ENCODE results near the gene OR6S1. TPM values are rescaled to one million over a fixed set of nuclear protein-coding genes. Genes with fewer than 3 reads are reported as not detected.

Gene OR6S1
- total RNA-seq, 1 experiment from 2014 or later: not detected

GRCh38 chr14:20682435-20683124 lies 41.1 kb upstream of the OR6S1 start:
- ATAC-seq (peak; percentile 38), DNase-seq (ENCODE audit: low spot score) (peak; percentile 73)
- H3K4me3 Mint-ChIP-seq: no peak overlapping the region
- H3K9me3 Mint-ChIP-seq: no peaks in the 10 kb centered on the region
- H3K4me1 Mint-ChIP-seq: peaks cover 25% of the 10 kb centered on the region
- H3K27me3 Mint-ChIP-seq (ENCODE audit: low read depth): peaks cover 10% of the 10 kb centered on the region
- TF ChIP-seq, protein P1, sequence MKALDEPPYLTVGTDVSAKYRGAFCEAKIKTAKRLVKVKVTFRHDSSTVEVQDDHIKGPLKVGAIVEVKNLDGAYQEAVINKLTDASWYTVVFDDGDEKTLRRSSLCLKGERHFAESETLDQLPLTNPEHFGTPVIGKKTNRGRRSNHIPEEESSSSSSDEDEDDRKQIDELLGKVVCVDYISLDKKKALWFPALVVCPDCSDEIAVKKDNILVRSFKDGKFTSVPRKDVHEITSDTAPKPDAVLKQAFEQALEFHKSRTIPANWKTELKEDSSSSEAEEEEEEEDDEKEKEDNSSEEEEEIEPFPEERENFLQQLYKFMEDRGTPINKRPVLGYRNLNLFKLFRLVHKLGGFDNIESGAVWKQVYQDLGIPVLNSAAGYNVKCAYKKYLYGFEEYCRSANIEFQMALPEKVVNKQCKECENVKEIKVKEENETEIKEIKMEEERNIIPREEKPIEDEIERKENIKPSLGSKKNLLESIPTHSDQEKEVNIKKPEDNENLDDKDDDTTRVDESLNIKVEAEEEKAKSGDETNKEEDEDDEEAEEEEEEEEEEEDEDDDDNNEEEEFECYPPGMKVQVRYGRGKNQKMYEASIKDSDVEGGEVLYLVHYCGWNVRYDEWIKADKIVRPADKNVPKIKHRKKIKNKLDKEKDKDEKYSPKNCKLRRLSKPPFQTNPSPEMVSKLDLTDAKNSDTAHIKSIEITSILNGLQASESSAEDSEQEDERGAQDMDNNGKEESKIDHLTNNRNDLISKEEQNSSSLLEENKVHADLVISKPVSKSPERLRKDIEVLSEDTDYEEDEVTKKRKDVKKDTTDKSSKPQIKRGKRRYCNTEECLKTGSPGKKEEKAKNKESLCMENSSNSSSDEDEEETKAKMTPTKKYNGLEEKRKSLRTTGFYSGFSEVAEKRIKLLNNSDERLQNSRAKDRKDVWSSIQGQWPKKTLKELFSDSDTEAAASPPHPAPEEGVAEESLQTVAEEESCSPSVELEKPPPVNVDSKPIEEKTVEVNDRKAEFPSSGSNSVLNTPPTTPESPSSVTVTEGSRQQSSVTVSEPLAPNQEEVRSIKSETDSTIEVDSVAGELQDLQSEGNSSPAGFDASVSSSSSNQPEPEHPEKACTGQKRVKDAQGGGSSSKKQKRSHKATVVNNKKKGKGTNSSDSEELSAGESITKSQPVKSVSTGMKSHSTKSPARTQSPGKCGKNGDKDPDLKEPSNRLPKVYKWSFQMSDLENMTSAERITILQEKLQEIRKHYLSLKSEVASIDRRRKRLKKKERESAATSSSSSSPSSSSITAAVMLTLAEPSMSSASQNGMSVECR (CRISPR knock-in tag; IDR thresholded peaks at IDR 0.05; ENCODE audit: borderline replicate concordance): 0 out of 2 replicates have a peak, but pooled peaks have one; percentile 4
- TF ChIP-seq SP1 (CRISPR knock-in tag; conservative IDR thresholded peaks at IDR 0.05) (0 out of 2 replicates have a peak, but pooled peaks have one; percentile 14), ZNF425 (CRISPR knock-in tag; conservative IDR thresholded peaks at IDR 0.05) (no peak), ZBTB21 (CRISPR knock-in tag; IDR thresholded peaks at IDR 0.05; ENCODE audit: borderline replicate concordance) (0 out of 2 replicates have a peak, but pooled peaks have one; percentile 14), HMGXB4 (CRISPR knock-in tag; IDR thresholded peaks at IDR 0.05) (peak; percentile 59; the same call in 1 of the 2 replicates), PREB (CRISPR knock-in tag; IDR thresholded peaks at IDR 0.05; ENCODE audit: borderline replicate concordance) (peak; percentile 48; the same call in 1 of the 2 replicates), SMAD3 (CRISPR knock-in tag; IDR thresholded peaks at IDR 0.05; ENCODE audit: borderline replicate concordance) (0 out of 2 replicates have a peak, but pooled peaks have one; percentile 23), GABPB1 (CRISPR knock-in tag; IDR thresholded peaks at IDR 0.05) (peak; percentile 15; the same call in 1 of the 2 replicates), TEAD4 (CRISPR knock-in tag; IDR thresholded peaks at IDR 0.05) (0 out of 2 replicates have a peak, but pooled peaks have one; percentile 8), FOXP1 (CRISPR knock-in tag; IDR thresholded peaks at IDR 0.05; ENCODE audit: borderline replicate concordance) (peak; percentile 70; the same call in 1 of the 2 replicates)
- TF ChIP-seq, protein P2, sequence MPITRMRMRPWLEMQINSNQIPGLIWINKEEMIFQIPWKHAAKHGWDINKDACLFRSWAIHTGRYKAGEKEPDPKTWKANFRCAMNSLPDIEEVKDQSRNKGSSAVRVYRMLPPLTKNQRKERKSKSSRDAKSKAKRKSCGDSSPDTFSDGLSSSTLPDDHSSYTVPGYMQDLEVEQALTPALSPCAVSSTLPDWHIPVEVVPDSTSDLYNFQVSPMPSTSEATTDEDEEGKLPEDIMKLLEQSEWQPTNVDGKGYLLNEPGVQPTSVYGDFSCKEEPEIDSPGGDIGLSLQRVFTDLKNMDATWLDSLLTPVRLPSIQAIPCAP (CRISPR knock-in tag; IDR thresholded peaks at IDR 0.05): no peak
- TF ChIP-seq, protein P3, sequence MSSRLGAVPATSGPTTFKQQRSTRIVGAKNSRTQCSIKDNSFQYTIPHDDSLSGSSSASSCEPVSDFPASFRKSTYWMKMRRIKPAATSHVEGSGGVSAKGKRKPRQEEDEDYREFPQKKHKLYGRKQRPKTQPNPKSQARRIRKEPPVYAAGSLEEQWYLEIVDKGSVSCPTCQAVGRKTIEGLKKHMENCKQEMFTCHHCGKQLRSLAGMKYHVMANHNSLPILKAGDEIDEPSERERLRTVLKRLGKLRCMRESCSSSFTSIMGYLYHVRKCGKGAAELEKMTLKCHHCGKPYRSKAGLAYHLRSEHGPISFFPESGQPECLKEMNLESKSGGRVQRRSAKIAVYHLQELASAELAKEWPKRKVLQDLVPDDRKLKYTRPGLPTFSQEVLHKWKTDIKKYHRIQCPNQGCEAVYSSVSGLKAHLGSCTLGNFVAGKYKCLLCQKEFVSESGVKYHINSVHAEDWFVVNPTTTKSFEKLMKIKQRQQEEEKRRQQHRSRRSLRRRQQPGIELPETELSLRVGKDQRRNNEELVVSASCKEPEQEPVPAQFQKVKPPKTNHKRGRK (CRISPR knock-in tag; IDR thresholded peaks at IDR 0.05; ENCODE audit: borderline replicate concordance): no peak
- TF ChIP-seq, protein P4, sequence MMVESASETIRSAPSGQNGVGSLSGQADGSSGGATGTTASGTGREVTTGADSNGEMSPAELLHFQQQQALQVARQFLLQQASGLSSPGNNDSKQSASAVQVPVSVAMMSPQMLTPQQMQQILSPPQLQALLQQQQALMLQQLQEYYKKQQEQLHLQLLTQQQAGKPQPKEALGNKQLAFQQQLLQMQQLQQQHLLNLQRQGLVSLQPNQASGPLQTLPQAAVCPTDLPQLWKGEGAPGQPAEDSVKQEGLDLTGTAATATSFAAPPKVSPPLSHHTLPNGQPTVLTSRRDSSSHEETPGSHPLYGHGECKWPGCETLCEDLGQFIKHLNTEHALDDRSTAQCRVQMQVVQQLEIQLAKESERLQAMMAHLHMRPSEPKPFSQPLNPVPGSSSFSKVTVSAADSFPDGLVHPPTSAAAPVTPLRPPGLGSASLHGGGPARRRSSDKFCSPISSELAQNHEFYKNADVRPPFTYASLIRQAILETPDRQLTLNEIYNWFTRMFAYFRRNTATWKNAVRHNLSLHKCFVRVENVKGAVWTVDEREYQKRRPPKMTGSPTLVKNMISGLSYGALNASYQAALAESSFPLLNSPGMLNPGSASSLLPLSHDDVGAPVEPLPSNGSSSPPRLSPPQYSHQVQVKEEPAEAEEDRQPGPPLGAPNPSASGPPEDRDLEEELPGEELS (CRISPR knock-in tag; IDR thresholded peaks at IDR 0.05): 0 out of 2 replicates have a peak, but pooled peaks have one; percentile 13
- ChIA-PET CTCF (interaction anchor here (0.7 to 8.1 kb wide), 13 partner anchors 12 to 410 kb away, joined by 3 to 106 read pairs (median 11); partner anchors contain the start of gene PARP2), POLR2A (interaction anchor here (0.6 to 3.6 kb wide), 6 partner anchors 22 to 340 kb away, joined by 3 to 24 read pairs (median 6); partner anchors contain the start of gene PARP2)
- H3K36me3 Mint-ChIP-seq: no peaks in the 10 kb centered on the region
- H3K27ac Mint-ChIP-seq: no peak overlapping the region
